ENCODE results near the gene CRIP2. TPM values are rescaled to one million over a fixed set of nuclear protein-coding genes. Genes with fewer than 3 reads are reported as not detected.

The CRIP2 gene
- total RNA-seq, 1 donor from 2014 or later: 247 TPM

DNA sequence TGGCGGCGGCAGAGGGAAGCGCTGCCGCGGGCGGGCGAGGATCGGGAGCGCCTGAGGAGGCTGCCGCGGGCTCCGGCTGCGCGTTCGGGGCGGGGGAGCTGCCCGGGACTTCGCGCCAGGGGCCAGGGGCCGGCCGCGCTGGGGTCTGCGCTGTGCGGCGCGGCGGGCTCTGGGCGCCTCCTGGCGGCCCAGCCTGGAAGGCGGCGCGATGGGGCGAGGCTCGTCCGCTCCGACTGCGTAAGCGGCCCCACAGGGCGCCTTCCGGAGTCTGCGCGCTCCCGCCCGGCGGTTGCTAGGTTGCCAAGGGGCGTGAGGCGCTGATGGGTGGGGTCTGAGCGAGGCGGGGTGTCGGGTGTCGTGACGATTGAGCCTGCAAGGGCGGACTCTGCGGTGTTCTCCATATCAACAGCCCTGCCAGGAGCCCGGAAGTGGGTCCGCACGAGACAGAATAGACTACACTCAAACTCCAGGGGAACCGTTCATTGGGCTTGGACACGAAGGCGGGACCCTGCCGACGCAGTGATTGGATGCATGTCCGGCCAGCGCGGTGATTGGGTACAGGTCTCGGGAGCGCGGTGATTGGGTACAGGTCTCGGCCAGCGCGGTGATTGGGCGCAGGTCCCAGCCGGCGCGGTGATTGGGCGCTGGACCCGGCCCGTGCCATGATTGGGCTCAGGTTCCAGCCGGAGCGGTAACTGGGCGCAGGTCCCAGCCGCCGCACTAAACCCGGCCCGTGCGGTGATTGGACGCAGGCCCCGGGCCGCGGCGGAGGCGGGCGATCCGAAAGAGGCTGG lies 16.1 kb downstream of the CRIP2 start, which contains the start of gene TEDC1:
Gene TEDC1 (plus strand): TSS at position 675 of the 794 bp plus-strand sequence. CDS start 130 bp downstream, outside the sequence.
- TF ChIP-seq, protein P1, sequence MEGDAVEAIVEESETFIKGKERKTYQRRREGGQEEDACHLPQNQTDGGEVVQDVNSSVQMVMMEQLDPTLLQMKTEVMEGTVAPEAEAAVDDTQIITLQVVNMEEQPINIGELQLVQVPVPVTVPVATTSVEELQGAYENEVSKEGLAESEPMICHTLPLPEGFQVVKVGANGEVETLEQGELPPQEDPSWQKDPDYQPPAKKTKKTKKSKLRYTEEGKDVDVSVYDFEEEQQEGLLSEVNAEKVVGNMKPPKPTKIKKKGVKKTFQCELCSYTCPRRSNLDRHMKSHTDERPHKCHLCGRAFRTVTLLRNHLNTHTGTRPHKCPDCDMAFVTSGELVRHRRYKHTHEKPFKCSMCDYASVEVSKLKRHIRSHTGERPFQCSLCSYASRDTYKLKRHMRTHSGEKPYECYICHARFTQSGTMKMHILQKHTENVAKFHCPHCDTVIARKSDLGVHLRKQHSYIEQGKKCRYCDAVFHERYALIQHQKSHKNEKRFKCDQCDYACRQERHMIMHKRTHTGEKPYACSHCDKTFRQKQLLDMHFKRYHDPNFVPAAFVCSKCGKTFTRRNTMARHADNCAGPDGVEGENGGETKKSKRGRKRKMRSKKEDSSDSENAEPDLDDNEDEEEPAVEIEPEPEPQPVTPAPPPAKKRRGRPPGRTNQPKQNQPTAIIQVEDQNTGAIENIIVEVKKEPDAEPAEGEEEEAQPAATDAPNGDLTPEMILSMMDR (IDR thresholded peaks at IDR 0.05): peak; percentile 86
- peaks cover 17% of the 10 kb centered on the region for H3K4me1 Mint-ChIP-seq (ENCODE audit: low read depth)
- H3K27ac Mint-ChIP-seq (ENCODE audit: unreplicated experiment): peak within 1 kb of the TSS; percentile 88
- no peaks in the 10 kb centered on the region for H3K27me3 Mint-ChIP-seq (ENCODE audit: low read depth)
- DNase-seq (ENCODE audit: low spot score): peak; percentile 100
- no peaks in the 10 kb centered on the region for H3K36me3 Mint-ChIP-seq (ENCODE audit: low read depth)
- H3K9me3 Mint-ChIP-seq (ENCODE audit: low read depth): no peaks in the 10 kb centered on the region
- peak within 1 kb of the TSS; percentile 72 for H3K4me3 Mint-ChIP-seq (ENCODE audit: unreplicated experiment)

DNA sequence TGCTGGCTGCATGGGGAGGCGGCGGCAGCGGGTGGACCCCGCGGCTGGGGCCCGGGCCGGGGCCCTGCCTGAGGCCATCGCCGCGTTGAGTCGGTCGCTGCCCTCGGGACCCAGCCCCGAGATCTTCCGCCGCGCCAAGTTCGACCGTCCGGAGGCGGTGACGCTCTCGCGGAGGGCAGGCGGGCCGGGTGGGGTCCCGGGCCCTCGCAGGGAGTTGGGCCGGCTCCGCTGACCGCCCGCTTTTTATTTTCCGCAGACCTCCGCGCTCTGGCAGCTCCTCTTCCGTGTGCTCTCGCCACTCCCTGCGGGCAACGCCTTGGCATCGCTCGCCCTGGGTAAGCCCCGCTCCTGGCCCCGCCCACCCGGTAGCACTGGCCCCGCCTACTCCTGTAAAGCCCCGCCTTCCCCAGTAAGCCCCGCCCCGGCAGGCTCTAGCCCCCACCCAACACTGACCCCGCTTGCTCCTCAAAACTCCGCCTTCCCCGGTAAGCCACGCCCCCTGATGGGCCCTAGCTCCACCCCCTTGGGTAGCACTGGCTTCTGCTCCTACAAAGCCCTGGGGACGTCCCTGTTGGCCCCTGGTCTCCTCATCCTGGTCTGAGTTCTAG lies 16.8 kb downstream of the CRIP2 start:
- Mint-ChIP-seq H3K4me3 (ENCODE audit: unreplicated experiment) (peak overlapping the region; percentile 72), H3K4me1 (ENCODE audit: low read depth) (peaks cover 15% of the 10 kb centered on the region), H3K36me3 (ENCODE audit: low read depth) (no peaks in the 10 kb centered on the region), H3K27me3 (ENCODE audit: low read depth) (no peaks in the 10 kb centered on the region), H3K27ac (ENCODE audit: unreplicated experiment) (peak overlapping the region; percentile 81), H3K9me3 (ENCODE audit: low read depth) (no peaks in the 10 kb centered on the region)
- TF ChIP-seq, protein P1 (IDR thresholded peaks at IDR 0.05): no peak
- no peak for DNase-seq (ENCODE audit: low spot score)

DNA sequence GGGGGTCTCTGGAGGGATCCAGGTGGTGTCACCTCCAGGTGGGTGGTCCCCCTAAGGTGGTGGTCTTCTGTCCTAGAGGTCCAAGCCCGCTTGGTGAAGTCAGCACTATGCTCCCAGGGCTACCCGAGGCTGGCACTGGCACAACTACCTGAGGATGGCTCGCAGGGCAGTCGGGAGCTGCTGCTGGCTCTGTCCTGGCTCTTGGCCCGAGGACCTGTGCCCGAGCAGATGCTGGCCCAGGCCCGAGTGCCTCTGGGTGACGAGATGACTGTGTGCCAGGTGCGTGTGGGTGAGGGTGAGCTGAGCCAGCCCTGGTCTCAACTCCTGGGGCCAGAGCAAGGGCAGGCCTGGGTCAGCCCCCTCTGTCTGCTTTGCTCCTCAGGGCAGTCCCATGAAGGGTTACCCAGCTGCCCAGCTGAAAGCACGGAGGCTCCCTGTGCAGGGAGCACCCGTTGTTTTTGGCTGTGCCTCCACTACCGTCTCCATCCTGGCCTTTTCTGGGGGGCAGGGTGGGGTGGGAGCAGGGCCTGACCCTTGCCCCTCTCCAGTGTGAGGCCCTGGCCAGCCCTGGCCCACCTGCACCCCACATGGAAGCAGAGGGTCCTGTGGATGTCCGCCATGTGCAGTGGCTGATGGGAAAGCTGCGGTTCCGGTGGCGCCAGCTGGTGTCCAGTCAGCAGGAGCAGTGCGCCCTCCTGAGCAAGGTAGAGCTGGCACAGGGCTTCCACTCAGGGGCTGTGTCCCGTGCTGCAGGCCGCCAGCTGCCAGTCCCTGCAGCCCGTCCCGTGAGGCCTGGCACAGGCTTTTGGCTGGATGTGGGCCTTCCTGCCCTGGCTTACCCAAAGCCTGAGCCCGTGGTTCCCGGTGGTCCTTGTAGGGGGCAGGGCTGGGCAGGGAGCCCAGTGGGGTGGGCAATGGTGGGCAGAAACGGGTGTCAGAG lies 17.7 kb downstream of the CRIP2 start:
- no peak for DNase-seq (ENCODE audit: low spot score)
- no peaks in the 10 kb centered on the region for H3K27me3 Mint-ChIP-seq (ENCODE audit: low read depth)
- TF ChIP-seq, protein P1 (IDR thresholded peaks at IDR 0.05): no peak
- no peaks in the 10 kb centered on the region for H3K9me3 Mint-ChIP-seq (ENCODE audit: low read depth)
- no peaks in the 10 kb centered on the region for H3K36me3 Mint-ChIP-seq (ENCODE audit: low read depth)
- H3K27ac Mint-ChIP-seq (ENCODE audit: unreplicated experiment): peak overlapping the region; percentile 78
- H3K4me1 Mint-ChIP-seq (ENCODE audit: low read depth): peaks cover 15% of the 10 kb centered on the region
- H3K4me3 Mint-ChIP-seq (ENCODE audit: unreplicated experiment): peak overlapping the region; percentile 72

DNA sequence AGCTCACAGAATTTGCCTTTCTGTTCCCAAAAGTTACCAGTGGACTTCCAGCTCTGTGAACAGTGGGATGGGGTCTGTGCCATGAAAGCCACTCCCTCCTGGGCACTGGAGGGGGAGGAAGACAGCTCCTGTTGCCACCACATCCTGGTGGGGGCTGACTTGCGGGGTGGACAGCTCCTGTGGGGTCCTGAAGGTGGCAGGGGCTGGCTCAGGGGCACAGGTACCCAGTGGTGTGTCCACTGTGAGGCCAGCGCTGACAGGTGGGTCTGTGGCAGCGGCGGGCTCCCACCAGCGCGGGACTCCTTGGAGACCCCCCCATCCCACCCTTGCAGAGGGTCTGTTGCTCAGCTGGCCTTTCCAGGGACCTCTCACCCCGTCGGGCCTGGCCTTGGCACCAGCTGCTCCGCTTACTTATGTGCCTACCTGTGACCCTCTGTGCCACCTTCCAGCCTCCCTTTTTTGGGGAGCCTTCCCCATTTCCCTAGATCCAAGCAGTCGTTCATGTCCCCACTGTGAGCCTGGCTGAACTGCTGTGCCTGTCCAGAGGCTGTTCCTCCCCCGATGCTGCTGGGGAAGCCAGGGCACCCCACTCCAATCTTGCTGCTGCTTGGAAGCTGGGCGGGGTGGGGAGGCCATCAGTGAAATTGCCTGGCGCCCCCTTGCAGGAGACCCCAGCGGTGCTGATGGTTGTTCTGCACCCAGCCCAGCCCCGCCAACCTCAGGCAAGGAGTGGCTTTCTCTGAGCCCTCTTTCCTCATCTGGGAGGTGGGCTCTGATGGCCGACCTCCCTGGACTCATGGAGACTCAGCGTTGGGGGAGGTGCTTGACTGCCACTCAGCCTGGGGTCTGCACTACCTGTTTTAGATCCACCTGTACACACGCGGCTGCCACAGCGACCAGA lies 18.6 kb downstream of the CRIP2 start:
- Mint-ChIP-seq H3K27ac (ENCODE audit: unreplicated experiment) (no peak overlapping the region), H3K4me3 (ENCODE audit: unreplicated experiment) (peak overlapping the region; percentile 22), H3K4me1 (ENCODE audit: low read depth) (peaks cover 15% of the 10 kb centered on the region), H3K27me3 (ENCODE audit: low read depth) (no peaks in the 10 kb centered on the region), H3K36me3 (ENCODE audit: low read depth) (no peaks in the 10 kb centered on the region), H3K9me3 (ENCODE audit: low read depth) (no peaks in the 10 kb centered on the region)
- TF ChIP-seq, protein P1 (IDR thresholded peaks at IDR 0.05): no peak
- DNase-seq (ENCODE audit: low spot score): peak; percentile 91

Data from chondrocyte (in vitro differentiated cells).